ENCODE measurements around the gene STH. TPM values are rescaled to one million over a fixed set of nuclear protein-coding genes. Genes with fewer than 3 reads are reported as not detected.

STH gene
- total RNA-seq, 1 donor from 2014 or later, result not detected

DNA sequence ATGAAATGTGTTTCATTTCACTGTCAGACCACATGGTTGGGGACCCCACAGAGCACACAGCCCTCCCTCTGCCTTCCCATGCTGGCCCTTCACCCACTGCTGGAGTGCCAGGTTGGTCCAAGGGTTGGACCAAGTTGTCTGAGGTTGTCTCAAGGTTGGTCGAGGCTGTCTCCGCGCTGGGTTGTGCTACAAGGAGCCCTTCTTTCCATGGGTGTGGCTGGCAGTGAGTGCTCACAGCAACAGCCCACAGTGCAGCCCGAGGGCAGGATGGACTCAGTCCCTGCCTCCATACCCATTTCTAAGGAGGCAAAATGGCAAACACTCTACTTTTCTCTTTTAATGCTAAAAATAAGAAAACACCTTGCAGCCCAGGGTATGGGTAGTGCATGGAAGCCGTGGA lies 35.8 kb upstream of the STH start:
- no peak for DNase-seq (ENCODE audit: low spot score)
- no peaks in the 10 kb centered on the region for H3K27me3 ChIP-seq
- H3K9me3 ChIP-seq (ENCODE audit: low read depth), result no peaks in the 10 kb centered on the region
- no peaks in the 10 kb centered on the region for H3K9me3 Mint-ChIP-seq
- H3K36me3 Mint-ChIP-seq, result no peaks in the 10 kb centered on the region
- no peak overlapping the region for H3K27ac Mint-ChIP-seq
- H3K9ac ChIP-seq, result no peak overlapping the region
- H3K4me3 ChIP-seq, result no peak overlapping the region
- no peak overlapping the region for H2AFZ ChIP-seq (replicated peaks)
- no peak overlapping the region for H3K4me3 Mint-ChIP-seq
- H3K27me3 Mint-ChIP-seq (ENCODE audit: insufficient read depth, low read depth), result peaks cover 4% of the 10 kb centered on the region
- no peak for TF ChIP-seq EZH2phosphoT487 (IDR thresholded peaks at IDR 0.05)
- no peak for TF ChIP-seq EZH2 (IDR thresholded peaks at IDR 0.05)
- TF ChIP-seq, protein P1, sequence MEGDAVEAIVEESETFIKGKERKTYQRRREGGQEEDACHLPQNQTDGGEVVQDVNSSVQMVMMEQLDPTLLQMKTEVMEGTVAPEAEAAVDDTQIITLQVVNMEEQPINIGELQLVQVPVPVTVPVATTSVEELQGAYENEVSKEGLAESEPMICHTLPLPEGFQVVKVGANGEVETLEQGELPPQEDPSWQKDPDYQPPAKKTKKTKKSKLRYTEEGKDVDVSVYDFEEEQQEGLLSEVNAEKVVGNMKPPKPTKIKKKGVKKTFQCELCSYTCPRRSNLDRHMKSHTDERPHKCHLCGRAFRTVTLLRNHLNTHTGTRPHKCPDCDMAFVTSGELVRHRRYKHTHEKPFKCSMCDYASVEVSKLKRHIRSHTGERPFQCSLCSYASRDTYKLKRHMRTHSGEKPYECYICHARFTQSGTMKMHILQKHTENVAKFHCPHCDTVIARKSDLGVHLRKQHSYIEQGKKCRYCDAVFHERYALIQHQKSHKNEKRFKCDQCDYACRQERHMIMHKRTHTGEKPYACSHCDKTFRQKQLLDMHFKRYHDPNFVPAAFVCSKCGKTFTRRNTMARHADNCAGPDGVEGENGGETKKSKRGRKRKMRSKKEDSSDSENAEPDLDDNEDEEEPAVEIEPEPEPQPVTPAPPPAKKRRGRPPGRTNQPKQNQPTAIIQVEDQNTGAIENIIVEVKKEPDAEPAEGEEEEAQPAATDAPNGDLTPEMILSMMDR (IDR thresholded peaks at IDR 0.05), result no peak
- no peaks in the 10 kb centered on the region for H3K79me2 ChIP-seq (ENCODE audit: low read depth)
- no peaks in the 10 kb centered on the region for H4K20me1 ChIP-seq (ENCODE audit: low read depth)
- H3F3A ChIP-seq (ENCODE audit: low read depth), result no peaks in the 10 kb centered on the region
- no peak overlapping the region for H3K4me2 ChIP-seq
- no peaks in the 10 kb centered on the region for H3K4me1 ChIP-seq
- no peak overlapping the region for H3K27ac ChIP-seq
- H3K36me3 ChIP-seq, result no peaks in the 10 kb centered on the region
- no peaks in the 10 kb centered on the region for H3K4me1 Mint-ChIP-seq

DNA sequence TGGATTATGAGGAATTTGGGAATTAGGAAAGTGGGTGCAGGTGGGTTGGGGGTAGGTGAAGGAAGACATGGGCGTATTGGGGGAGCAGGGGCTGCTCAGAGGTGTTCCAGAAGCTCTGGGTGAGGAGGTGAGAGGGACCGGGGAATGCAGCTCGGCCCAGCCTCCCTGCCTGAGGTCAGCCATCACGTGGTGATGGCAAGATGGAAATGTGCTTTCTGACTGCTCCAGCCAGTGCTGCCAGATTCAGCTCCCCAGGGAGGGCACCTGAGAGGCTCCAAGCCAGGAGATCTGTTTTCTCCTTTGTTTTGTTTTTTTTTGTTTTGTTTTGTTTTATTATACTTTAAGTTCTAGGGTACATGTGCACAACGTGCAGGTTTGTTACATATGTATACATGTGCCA lies 35.2 kb upstream of the STH start:
- H3K9me3 ChIP-seq (ENCODE audit: low read depth), result no peaks in the 10 kb centered on the region
- peaks cover 4% of the 10 kb centered on the region for H3K27me3 Mint-ChIP-seq (ENCODE audit: insufficient read depth, low read depth)
- DNase-seq (ENCODE audit: low spot score), result no peak
- H3K79me2 ChIP-seq (ENCODE audit: low read depth), result no peaks in the 10 kb centered on the region
- H3K4me2 ChIP-seq, result no peak overlapping the region
- no peaks in the 10 kb centered on the region for H4K20me1 ChIP-seq (ENCODE audit: low read depth)
- no peaks in the 10 kb centered on the region for H3K36me3 Mint-ChIP-seq
- H3K4me3 Mint-ChIP-seq, result no peak overlapping the region
- H3K27me3 ChIP-seq, result no peaks in the 10 kb centered on the region
- H3K4me3 ChIP-seq, result no peak overlapping the region
- no peaks in the 10 kb centered on the region for H3F3A ChIP-seq (ENCODE audit: low read depth)
- TF ChIP-seq EZH2phosphoT487 (IDR thresholded peaks at IDR 0.05), result no peak
- TF ChIP-seq, protein P1 (IDR thresholded peaks at IDR 0.05), result no peak
- TF ChIP-seq EZH2 (IDR thresholded peaks at IDR 0.05), result no peak
- H2AFZ ChIP-seq (replicated peaks), result no peak overlapping the region
- H3K9ac ChIP-seq, result no peak overlapping the region
- no peaks in the 10 kb centered on the region for H3K9me3 Mint-ChIP-seq
- no peaks in the 10 kb centered on the region for H3K4me1 Mint-ChIP-seq
- no peaks in the 10 kb centered on the region for H3K4me1 ChIP-seq
- no peaks in the 10 kb centered on the region for H3K36me3 ChIP-seq
- H3K27ac Mint-ChIP-seq, result no peak overlapping the region
- H3K27ac ChIP-seq, result no peak overlapping the region

DNA sequence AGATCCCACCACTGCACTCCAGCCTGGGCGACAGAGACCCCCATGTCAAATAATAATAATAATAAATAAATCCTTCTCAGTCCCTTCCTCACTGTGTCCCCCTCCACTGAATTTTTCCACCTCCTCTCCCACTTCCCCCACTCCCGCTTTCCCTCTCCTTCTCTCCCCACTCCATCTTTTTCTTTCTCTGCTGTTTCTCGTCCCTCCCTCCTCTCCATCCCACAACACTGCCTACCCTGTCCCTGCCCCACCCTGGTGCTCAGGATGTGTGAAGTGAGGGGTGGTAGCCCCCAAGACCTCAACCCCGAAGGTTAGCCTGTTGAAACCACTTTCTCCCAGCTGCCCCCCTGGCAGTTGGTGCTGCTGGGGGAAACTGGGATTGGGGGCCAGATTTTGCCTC lies 34.4 kb upstream of the STH start:
- Histone ChIP-seq H3K9me3 (ENCODE audit: low read depth) (no peaks in the 10 kb centered on the region), H3K27ac (no peak overlapping the region), H3K4me2 (no peak overlapping the region), H4K20me1 (ENCODE audit: low read depth) (no peaks in the 10 kb centered on the region), H3K9ac (no peak overlapping the region), H3K36me3 (no peaks in the 10 kb centered on the region), H2AFZ (replicated peaks) (no peak overlapping the region), H3K4me3 (no peak overlapping the region), H3K27me3 (no peaks in the 10 kb centered on the region), H3K79me2 (ENCODE audit: low read depth) (no peaks in the 10 kb centered on the region), H3F3A (ENCODE audit: low read depth) (no peaks in the 10 kb centered on the region), H3K4me1 (no peaks in the 10 kb centered on the region)
- H3K9me3 Mint-ChIP-seq, result no peaks in the 10 kb centered on the region
- H3K4me1 Mint-ChIP-seq, result no peaks in the 10 kb centered on the region
- no peak for TF ChIP-seq EZH2phosphoT487 (IDR thresholded peaks at IDR 0.05)
- TF ChIP-seq, protein P1 (IDR thresholded peaks at IDR 0.05), result no peak
- TF ChIP-seq EZH2 (IDR thresholded peaks at IDR 0.05), result no peak
- no peaks in the 10 kb centered on the region for H3K36me3 Mint-ChIP-seq
- peaks cover 4% of the 10 kb centered on the region for H3K27me3 Mint-ChIP-seq (ENCODE audit: insufficient read depth, low read depth)
- H3K27ac Mint-ChIP-seq, result no peak overlapping the region
- DNase-seq (ENCODE audit: low spot score), result no peak
- H3K4me3 Mint-ChIP-seq, result no peak overlapping the region

Measured in neural progenitor cell (in vitro differentiated cells).